ENCODE measurements around the gene TCF7L2.

GRCh38 chr10:113019692-113020474, 69.8 kb downstream of the TCF7L2 start:
- TF ChIP-seq PPARA (CRISPR knock-in tag; IDR thresholded peaks at IDR 0.05; ENCODE audit: borderline replicate concordance), result no peak
- no peak for TF ChIP-seq PATZ1 (CRISPR knock-in tag; IDR thresholded peaks at IDR 0.05; ENCODE audit: borderline replicate concordance)
- TF ChIP-seq ZC3H10 (CRISPR knock-in tag; IDR thresholded peaks at IDR 0.05), result no peak
- no peak for TF ChIP-seq TCF4 (CRISPR knock-in tag; IDR thresholded peaks at IDR 0.05; ENCODE audit: borderline replicate concordance)
- TF ChIP-seq ZFP3 (CRISPR knock-in tag; IDR thresholded peaks at IDR 0.05), result no peak
- TF ChIP-seq ZNF565 (CRISPR knock-in tag; conservative IDR thresholded peaks at IDR 0.05; ENCODE audit: low read depth), result no peak
- TF ChIP-seq RARB (CRISPR knock-in tag; IDR thresholded peaks at IDR 0.05), result no peak
- no peak for TF ChIP-seq ARNTL (CRISPR knock-in tag; IDR thresholded peaks at IDR 0.05; ENCODE audit: borderline replicate concordance, low read depth)
- TF ChIP-seq CSRNP3 (CRISPR knock-in tag; IDR thresholded peaks at IDR 0.05), result no peak
- TF ChIP-seq ESRRG (CRISPR knock-in tag; IDR thresholded peaks at IDR 0.05), result no peak

All from SK-N-SH treated with all-trans-retinoic acid at 6 μM for 48 hours (cell line).